HG03135 (cell line): Measurements from ENCODE around the gene MARCKSL1.

Experiments
- ATAC-seq: cut with Tn5 transposase; IDR thresholded peaks from one replicate; pipeline ENCODE4 v1.9.1; 2021; ENCODE audit warnings: mild to moderate bottlenecking, moderate library complexity; ENCODE audit not compliant: unreplicated experiment

MARCKSL1 gene

DNA sequence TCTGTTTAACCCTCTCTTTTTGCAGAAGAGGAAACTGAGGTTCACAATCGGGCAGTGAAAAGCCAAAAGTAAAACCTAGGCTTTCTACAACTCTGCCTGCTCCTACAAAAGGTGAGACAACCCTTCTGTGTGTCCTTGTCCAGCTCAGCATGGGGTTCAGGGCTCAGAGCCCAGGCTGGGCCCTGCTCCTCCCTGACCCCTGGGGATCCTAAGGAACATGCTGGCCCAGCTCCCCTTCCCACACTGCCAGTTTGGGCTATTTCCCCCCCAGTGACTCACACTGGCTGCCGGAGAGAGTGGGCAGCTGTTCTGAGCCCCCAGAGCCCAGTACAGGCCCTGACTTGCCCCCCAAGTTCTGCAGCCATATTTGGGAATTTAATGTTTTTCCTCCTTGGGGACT is 17.4 kb upstream of the MARCKSL1 start:
- ATAC-seq: no peak

- ATAC-seq: no peak
These were observed 16.9 kb upstream of the MARCKSL1 start for GRCh38 chr1:32352831-32353383.

- no peak for ATAC-seq
These were observed 16.3 kb upstream of the MARCKSL1 start for GRCh38 chr1:32352239-32352745.

DNA sequence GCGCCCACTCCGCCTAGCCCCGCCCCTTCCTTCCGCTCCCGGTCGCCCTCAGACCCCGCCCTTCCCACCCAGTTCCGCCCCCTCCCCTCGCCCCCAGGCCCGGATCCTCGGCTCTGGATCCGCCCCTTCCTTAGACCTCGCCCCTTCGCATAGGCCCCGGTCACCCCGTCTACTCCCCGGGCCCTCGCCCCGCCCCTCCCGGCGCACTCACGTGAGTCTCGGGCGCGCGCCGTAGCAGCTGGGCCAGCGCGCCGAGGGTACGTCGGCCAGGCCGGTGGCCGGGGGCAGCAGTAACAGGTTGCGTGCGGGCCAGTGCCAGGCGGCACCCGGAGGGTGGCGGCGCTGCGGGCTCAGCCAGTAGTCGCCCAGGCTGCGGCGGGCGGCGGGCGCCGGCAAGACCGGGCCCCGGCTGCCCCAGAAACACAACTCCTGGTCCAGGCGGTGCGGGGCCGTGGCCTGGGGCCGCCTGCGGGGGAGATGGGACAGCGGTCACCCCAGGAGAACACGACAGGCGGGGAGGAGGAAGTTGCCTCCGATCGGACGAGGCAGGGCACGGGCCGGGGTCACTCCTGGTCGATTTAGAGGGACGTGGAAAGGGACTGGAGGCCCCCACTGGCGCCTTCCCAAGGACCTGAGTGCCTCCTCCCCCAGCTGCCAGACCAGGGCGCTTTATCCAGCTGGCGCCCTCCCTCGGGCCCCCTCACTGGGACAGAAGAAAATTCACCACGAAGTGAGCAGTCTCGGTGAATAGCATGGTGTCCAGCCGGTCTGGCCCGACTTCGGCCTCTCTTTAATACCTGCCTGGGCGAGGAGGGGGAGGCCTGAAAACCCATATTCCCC is 15.6 kb upstream of the MARCKSL1 start:
- ATAC-seq: peak; percentile 83

DNA sequence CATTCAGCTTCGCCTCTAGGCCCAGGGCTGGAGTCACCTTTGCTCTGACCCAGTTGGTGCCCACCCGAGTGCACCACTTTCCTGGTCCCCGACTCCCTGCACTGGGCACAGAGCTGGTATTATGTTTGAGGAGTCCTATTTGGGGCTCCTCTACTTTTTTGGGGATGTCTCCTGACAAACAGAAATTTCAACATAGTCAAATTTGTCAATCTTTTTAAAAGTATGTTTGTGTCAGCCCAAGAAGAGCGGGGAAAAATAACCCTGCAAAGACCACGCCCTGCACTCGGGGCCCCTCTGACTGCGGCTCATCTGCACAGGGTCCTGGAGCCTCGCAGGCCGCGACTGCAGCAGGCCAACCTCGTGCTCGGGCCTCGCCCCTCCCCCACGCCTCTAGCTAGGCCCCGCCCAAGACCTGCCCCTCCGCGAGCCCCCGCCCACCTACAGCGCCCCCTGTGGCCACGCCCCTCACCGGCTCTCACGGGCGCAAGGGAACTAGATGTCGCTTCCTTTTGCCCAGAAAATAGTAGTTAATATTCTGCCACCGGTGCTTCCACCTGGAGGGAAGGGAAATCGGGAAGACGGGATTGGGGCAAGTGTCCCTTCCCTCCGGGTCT is 14.9 kb upstream of the MARCKSL1 start:
- ATAC-seq: peak; percentile 40

GRCh38 chr1:32349211-32349708 is 13.2 kb upstream of the MARCKSL1 start:
- ATAC-seq: no peak

GRCh38 chr1:32346532-32347157 is 10.6 kb upstream of the MARCKSL1 start:
- ATAC-seq: no peak

GRCh38 chr1:32345289-32345827 is 9.3 kb upstream of the MARCKSL1 start:
- ATAC-seq: no peak

DNA sequence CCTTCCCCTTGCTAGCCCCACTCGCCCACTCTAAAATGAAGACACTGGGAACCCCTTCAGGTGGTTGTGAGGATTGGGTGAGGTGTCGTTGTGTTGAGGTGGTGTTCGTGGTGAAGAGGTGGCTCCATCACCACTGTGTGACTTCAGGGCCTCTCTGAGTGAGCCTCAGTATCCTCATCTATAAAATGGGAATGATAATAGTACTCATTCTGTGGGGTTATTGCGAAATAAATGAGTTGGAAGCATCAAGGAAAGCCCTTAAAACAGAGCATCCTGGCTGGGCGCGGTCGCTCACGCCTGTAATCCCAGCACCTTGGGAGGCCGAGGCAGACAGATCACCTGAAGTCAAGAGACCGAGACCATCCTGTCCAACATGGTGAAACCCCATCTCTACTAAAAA is 6.7 kb upstream of the MARCKSL1 start:
- ATAC-seq: no peak

DNA sequence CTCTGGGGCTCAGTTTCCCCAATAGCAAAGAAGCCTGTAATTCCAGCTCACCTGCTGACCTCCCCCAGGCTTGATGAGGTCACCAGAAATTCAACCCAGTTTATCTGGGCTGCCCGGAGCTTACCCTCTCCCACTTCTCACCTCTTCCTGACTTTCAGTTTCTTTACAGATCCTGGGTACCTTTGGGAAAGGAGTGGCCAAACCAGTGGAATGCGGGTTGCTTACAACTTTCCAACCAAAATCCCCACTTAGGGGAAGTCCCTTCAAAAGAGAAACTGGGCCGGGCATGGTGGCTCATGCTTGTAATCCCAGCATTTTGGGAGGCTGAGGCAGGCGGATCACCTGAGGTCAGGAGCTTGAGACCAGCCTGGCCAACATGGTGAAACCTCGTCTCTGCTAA is 5.9 kb upstream of the MARCKSL1 start:
- ATAC-seq: no peak

DNA sequence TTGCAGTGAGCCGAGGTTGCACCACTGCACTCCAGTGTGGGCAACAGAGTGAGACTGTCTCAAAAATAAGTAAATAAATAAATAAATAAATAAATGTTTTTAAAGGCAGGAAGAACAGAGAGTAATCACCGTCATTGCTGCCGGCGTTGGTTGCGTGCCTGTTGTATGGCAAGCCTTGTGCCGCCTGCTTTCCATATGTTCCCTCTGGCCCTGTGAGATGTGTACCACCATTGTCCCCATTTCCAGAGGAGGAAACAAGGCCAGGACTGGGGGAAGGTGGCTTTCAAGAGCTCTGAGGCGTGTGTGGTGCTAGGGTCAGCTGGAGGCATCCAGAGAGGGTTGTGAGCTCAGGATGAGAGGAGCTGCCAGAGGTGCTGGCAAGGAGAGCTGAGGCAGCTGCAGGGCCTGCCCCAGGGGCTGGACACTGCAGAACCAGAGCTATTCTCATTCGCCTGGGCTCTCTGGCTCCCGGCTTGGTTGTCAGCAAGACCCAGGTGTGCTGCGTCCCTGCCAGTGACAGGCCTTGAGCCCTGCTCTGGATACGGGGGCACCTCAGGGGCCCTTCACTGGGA is 5.2 kb upstream of the MARCKSL1 start:
- ATAC-seq: no peak

DNA sequence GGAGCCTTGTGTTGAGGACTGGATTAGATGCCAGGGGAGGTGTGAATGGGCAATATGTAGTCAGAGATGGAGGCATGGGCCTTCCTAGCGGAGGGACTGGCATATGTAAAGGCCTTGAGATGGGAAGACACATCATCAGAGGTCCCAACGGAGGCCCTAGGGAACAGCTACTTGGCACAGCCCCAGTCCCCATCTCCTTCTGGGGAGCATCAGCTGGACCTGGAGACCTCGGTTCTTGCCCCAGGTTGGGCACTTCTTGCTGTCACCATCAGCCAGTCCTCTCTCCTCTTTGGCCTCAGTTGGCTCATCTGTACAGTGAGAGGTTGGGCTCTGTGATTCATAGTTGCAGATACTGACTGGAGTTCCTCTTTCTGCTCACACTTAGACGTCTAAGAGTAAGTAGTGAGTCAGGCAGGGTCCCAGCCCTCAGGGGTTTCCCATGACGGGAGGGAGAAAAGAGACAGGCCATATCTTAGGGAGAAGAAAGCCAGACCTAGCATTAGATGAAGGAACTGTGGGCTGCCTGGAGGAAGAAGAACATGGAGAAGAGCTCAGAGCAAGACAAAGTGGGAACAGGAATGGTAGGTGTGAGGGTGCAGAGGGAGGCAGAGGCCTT is 3.4 kb upstream of the MARCKSL1 start:
- no peak for ATAC-seq

DNA sequence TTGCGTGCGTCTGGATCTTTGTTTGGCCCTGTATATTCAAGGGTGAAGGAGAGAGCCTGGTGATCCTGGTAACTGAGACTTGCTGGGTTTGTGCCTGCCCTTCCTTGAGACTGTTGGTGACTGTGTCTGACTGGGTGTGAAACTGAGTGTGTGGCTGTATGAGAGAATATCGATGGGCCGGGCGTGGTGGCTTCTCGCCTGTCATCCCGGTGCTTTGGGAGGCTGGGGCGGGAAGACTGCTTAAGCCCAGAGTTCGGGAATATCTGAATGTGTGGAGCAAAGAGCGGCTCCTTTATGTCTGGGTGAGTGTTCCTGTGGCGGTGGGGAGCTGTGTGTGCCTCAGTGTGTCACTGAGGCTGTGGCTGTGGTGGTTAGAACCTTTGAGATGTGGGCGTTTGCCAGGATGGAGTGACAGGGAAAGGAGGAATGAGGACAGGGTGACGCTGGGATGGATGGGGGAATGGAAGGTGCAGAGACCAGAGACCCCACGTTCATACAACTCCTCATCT is 2.7 kb upstream of the MARCKSL1 start:
- ATAC-seq: no peak

GRCh38 chr1:32337855-32338636 is 2.0 kb upstream of the MARCKSL1 start:
- ATAC-seq: no peak

DNA sequence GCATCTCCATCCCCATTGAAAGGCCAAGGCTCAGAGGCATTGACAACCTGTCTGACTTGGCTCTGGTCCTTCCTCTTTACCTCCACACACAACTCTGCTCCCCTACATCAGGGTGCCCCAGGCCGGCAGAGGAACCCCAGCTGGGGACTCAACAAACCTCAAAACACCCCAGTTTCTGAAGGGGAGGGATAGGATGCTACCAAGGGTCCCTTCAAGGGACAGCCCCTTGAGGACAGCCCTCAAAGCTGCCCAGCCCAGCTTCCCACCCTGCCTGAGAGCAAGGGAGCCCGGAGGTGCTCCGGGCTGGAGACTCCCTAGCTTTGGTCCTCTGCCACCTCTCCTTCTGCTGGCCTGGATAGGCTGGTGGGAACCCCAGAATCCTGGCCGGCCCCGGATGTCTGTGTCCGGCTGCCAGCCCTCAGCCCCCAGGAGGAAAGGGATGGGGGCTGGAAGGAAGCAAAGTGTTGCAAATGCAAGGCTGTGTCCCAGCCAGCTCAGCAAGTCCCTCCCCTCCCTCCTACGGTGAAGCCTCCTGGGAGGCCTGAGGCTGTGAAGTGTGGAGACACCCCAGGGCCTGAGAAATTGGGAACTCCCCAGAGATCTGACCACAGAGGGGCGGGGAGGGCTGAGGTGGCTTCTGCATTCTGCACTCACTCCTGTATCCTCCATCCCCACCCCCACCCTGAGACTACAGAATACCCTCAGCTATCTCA is 1.1 kb upstream of the MARCKSL1 start:
- no peak for ATAC-seq

DNA sequence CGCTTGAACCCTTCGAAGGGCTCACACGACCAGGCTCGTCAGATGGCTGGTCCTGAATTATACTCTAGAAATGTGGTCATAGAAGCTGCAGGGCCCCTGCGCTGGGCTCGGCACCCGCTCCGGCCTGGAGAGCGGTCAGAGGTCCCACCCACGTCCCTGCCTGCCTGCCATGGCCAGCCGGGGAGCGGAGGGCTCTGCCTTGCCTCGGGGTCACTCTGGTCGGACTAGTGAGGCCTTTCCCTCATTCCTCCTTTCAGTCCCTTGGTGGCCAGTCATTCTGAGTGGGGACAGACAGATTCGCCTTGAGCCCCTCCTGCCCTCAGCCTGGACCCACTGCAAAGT is 529 bp upstream of the MARCKSL1 start:
- ATAC-seq: no peak

- ATAC-seq: no peak
These were observed 571 bp downstream of the MARCKSL1 start for GRCh38 chr1:32335535-32335789.

GRCh38 chr1:32334864-32335534 is 1.0 kb downstream of the MARCKSL1 start:
- no peak for ATAC-seq
